Fibroblast of lung (primary cell): Measurements from ENCODE around the gene TRIP13. TPM values are rescaled to one million over a fixed set of nuclear protein-coding genes. Genes with fewer than 3 reads are reported as not detected.
"Not testable (repeated sequence)": the region's sequence is repeated elsewhere in the genome, so short reads cannot be mapped to it uniquely, and the experiment has no call there.

Source experiments
- DNase-seq, 2 donors: peaks; one replicate each; pipeline versions ENCODE4 v3.0.0 to v3.0.0-alpha.2; 2010; ENCODE audit warnings: low read depth in 2 of 2
- H2AFZ ChIP-seq: 2 replicates; pipeline ENCODE4 v1.5.1; 2012; ENCODE audit warnings: low read length, control low read depth, inconsistent platforms
- H3K27ac ChIP-seq: 2 replicates; pipeline ENCODE4 v1.5.1; 2011; ENCODE audit warnings: low read length, control low read depth; ENCODE audit not compliant: insufficient read depth
- H3K27me3 ChIP-seq: 2 replicates; pipeline ENCODE4 v1.5.1; 2011; ENCODE audit warnings: mild to moderate bottlenecking, low read length; ENCODE audit not compliant: control insufficient read depth, insufficient read depth
- H3K36me3 ChIP-seq: 2 replicates; pipeline ENCODE4 v1.5.1; 2011; ENCODE audit warnings: low read length; ENCODE audit not compliant: control insufficient read depth, insufficient read depth
- H3K4me1 ChIP-seq: 2 replicates; pipeline ENCODE4 v1.5.1; 2011; ENCODE audit warnings: low read length; ENCODE audit not compliant: control insufficient read depth, insufficient read depth; ENCODE audit errors: extremely low read depth
- H3K4me2 ChIP-seq: 2 replicates; pipeline ENCODE4 v1.5.1; 2011; ENCODE audit warnings: low read length, control low read depth; ENCODE audit not compliant: insufficient read depth; ENCODE audit errors: extremely low read depth
- H3K4me3 ChIP-seq, 4 experiments: fragments of 200-600 bp in 1 of 4; sonication (generic) in 1 of 4; replicated peaks in 1 of 4; 2 replicates each; pipeline ENCODE4 v1.5.1; 2011 to 2016; ENCODE audit warnings: low read length in 4 of 4, low read depth in 3 of 4, mild to moderate bottlenecking in 3 of 4, control low read depth in 2 of 4, inconsistent platforms in 1 of 4, mixed read lengths in 1 of 4; ENCODE audit not compliant: insufficient read depth in 1 of 4; ENCODE audit errors: control extremely low read depth in 1 of 4
- H3K79me2 ChIP-seq: 2 replicates; pipeline ENCODE4 v1.5.1; 2012; ENCODE audit warnings: mild to moderate bottlenecking, low read length, inconsistent platforms; ENCODE audit not compliant: control insufficient read depth, insufficient read depth
- H3K9ac ChIP-seq: 2 replicates; pipeline ENCODE4 v1.5.1; 2011; ENCODE audit warnings: mild to moderate bottlenecking, low read length, control low read depth; ENCODE audit not compliant: insufficient read depth
- H3K9me3 ChIP-seq: 2 replicates; pipeline ENCODE4 v1.5.1; 2012; ENCODE audit warnings: low read depth, low read length; ENCODE audit not compliant: control insufficient read depth, insufficient read depth
- H4K20me1 ChIP-seq: 2 replicates; pipeline ENCODE4 v1.5.1; 2011; ENCODE audit warnings: low read length; ENCODE audit not compliant: control insufficient read depth, insufficient read depth; ENCODE audit errors: extremely low read depth
- EZH2 ChIP-seq: IDR thresholded peaks from 2 replicates; pipeline ENCODE4 v1.5.1; 2012; ENCODE audit warnings: low read length, control low read depth, mild to moderate bottlenecking; ENCODE audit errors: missing control alignments
- polyA plus RNA-seq, 2 donors: library from polyadenylated mRNA; depleted of rRNA in 1 of 2; stranded (reverse) in 1 of 2; unstranded in 1 of 2; fragments of >200 nt; gene quantifications; 2 replicates each; pipeline ENCODE4 v1.2.1, GENCODE V29; 2011 to 2012; ENCODE audit warnings: missing spikeins in 1 of 2
- total RNA-seq: library from RNA; depleted of rRNA; stranded (reverse); fragments of >200 nt; gene quantifications from 2 replicates; pipeline ENCODE4 v1.2.1, GENCODE V29; 2014
- TF ChIP-seq, protein P1 (sequence below), 2 donors: IDR thresholded peaks in 1 of 2; conservative IDR thresholded peaks in 1 of 2; 1 replicate in 1 of 2; 2 replicates in 1 of 2; pipeline ENCODE4 v1.5.1; 2011 to 2012; ENCODE audit warnings: low read length in 2 of 2, control low read depth in 1 of 2, inconsistent platforms in 1 of 2, low read depth in 1 of 2, mild to moderate bottlenecking in 1 of 2

The TRIP13 gene
- total and polyA plus RNA-seq, 2 donors (not counting 1 experiment from before 2014, with no cell fraction given), result 7.4 to 11.7 TPM

DNA sequence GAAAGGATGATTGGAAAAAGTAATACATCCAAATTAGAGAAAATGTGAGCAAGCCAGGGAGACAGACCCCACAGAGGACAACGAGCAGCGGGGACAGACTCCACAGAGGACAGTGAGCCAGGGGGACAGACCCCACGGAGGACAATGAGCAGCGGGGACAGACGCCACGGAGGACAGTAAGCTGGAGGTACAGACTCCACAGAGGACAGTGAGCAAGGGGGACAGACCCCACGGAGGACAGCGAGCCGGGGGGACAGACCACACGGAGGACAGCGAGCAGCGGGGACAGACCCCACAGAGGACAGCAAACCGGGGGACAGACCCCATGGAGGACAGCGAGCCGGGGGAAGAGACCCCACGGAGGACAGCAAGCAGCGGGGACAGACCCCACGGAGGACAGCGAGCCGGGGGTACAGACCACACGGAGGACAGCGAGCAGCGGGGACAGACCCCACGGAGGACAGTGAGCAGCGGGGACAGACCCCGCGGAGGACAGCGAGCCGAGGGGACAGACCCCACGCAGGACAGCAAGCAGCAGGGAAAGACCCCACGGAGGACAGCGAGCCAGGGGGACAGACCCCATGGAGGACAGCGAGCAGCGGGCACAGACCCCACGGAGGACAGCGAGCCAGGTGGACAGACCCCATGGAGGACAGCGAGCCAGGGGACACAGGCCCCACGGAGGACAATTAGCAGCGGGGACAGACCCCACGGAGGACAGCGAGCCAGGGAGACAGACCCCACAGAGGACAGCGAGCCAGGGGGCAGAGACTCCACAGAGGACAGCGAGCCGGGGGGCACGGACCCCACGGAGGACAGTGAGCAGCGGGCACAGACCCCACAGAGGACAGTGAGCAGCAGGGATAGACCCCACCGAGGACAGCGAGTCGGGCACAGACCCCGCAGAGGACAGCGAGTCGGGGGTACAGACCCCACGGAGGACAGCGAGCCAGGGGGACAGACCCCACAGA, 40.0 kb upstream of the TRIP13 start:
- Histone ChIP-seq H3K79me2 (no peaks in the 10 kb centered on the region), H3K36me3 (no peaks in the 10 kb centered on the region), H4K20me1 (no peaks in the 10 kb centered on the region), H3K4me2 (no peak overlapping the region), H3K9ac (no peak overlapping the region), H3K4me1 (no peaks in the 10 kb centered on the region), H3K27me3 (no peaks in the 10 kb centered on the region), H2AFZ (no peak overlapping the region), H3K4me3 (no peak overlapping the region), H3K27ac (no peak overlapping the region), H3K9me3 (no peaks in the 10 kb centered on the region)
- DNase-seq, result no peak
- TF ChIP-seq EZH2, result no peak
- TF ChIP-seq, protein P1, sequence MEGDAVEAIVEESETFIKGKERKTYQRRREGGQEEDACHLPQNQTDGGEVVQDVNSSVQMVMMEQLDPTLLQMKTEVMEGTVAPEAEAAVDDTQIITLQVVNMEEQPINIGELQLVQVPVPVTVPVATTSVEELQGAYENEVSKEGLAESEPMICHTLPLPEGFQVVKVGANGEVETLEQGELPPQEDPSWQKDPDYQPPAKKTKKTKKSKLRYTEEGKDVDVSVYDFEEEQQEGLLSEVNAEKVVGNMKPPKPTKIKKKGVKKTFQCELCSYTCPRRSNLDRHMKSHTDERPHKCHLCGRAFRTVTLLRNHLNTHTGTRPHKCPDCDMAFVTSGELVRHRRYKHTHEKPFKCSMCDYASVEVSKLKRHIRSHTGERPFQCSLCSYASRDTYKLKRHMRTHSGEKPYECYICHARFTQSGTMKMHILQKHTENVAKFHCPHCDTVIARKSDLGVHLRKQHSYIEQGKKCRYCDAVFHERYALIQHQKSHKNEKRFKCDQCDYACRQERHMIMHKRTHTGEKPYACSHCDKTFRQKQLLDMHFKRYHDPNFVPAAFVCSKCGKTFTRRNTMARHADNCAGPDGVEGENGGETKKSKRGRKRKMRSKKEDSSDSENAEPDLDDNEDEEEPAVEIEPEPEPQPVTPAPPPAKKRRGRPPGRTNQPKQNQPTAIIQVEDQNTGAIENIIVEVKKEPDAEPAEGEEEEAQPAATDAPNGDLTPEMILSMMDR (conservative IDR thresholded peaks at IDR 0.05 in 1 of 2, IDR thresholded peaks at IDR 0.05 in 1 of 2; ENCODE audit: low read depth in 1 of 2, low read length in 2 of 2), result no peak

DNA sequence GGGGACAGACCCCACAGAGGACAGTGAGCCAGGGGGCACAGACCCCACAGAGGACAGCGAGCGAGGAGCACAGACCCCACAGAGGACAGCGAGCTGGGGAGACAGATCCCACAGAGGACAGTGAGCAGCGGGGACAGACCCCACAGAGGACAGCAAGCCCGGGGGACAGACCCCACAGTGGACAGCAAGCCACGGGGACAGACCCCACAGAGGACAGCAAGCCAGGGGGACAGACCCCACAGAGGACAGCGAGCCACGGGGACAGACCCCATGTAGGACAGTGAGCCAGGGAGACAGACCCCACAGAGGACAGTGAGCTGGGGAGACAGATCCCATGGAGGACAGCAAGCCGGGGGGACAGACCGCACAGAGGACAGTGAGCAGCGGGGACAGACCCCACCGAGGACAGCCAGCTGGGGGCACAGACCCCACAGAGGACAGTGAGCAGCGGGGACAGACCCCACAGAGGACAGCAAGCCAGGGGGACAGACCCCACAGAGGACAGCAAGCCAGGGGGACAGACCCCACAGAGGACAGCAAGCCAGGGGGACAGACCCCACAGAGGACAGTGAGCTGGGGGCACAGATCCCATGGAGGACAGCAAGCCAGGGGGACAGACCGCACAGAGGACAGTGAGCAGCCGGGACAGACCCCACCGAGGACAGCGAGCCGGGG, 39.1 kb upstream of the TRIP13 start:
- not testable (repeated sequence) for H3K36me3 ChIP-seq, H3K4me3 ChIP-seq, H3K4me1 ChIP-seq, H3K9me3 ChIP-seq, H4K20me1 ChIP-seq, H2AFZ ChIP-seq, H3K79me2 ChIP-seq, H3K27me3 ChIP-seq, H3K9ac ChIP-seq, DNase-seq, H3K27ac ChIP-seq, H3K4me2 ChIP-seq

DNA sequence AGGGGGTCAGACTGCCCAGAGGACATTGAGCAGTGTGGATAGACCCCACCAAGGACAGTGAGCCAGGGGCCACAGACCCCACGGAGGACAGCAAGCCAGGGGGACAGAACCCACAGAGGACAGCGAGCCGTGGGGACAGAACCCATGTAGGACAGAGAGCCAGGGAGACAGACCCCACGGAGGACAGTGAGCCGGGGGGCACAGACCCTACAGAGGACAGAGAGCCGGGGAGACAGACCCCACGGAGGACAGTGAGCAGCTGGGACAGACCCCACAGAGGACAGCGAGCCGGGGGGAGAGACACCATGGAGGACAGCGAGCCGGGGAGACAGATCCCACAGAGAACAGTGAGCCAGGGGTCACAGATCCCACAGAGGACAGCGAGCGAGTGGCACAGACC, 38.5 kb upstream of the TRIP13 start:
- Histone ChIP-seq H3K27me3 (no peaks in the 10 kb centered on the region), H2AFZ (no peak overlapping the region), H3K79me2 (no peaks in the 10 kb centered on the region), H3K36me3 (no peaks in the 10 kb centered on the region), H3K9ac (no peak overlapping the region), H4K20me1 (no peaks in the 10 kb centered on the region), H3K9me3 (no peaks in the 10 kb centered on the region), H3K27ac (no peak overlapping the region), H3K4me2 (no peak overlapping the region), H3K4me1 (no peaks in the 10 kb centered on the region), H3K4me3 (no peak overlapping the region)
- no peak for DNase-seq
- TF ChIP-seq, protein P1 (conservative IDR thresholded peaks at IDR 0.05 in 1 of 2, IDR thresholded peaks at IDR 0.05 in 1 of 2; ENCODE audit: low read depth in 1 of 2, low read length in 2 of 2), result no peak
- no peak for TF ChIP-seq EZH2
